HL-60 (cell line): Measurements from ENCODE around the gene TTC34.
A peak's percentile ranks its signal among the peaks of the same experiment; 100 is the strongest.

ENCODE experiments used
- DNase-seq, 2 experiments: peaks; one replicate each; pipeline ENCODE4 v3.0.0-alpha.2; 2010 to 2020; ENCODE audit warnings: low read depth in 1 of 2, low spot score in 1 of 2
- H3K27ac ChIP-seq: fragments of 250-450 bp; sonication (Bioruptor Pico); replicated peaks from 2 replicates; pipeline ENCODE4 v1.5.1; 2020; ENCODE audit warnings: mild to moderate bottlenecking, moderate library complexity
- H3K27me3 ChIP-seq: fragments of 250-450 bp; sonication (Bioruptor Pico); 2 replicates; pipeline ENCODE4 v1.5.1; 2021; ENCODE audit warnings: mild to moderate bottlenecking, moderate library complexity; ENCODE audit not compliant: insufficient read depth, poor library complexity, severe bottlenecking
- H3K4me3 ChIP-seq: replicated peaks from 2 replicates; pipeline ENCODE4 v1.5.1; 2011; ENCODE audit warnings: mild to moderate bottlenecking, control low read depth, low read length; ENCODE audit not compliant: insufficient read depth
- GABPA ChIP-seq: IDR thresholded peaks from 2 replicates; pipeline ENCODE4 v1.6.1; 2012; ENCODE audit warnings: low read depth
- POLR2AphosphoS5 ChIP-seq: IDR thresholded peaks from 2 replicates; pipeline ENCODE4 v1.6.1; 2012; ENCODE audit warnings: low read depth
- SPI1 ChIP-seq: IDR thresholded peaks from 2 replicates; pipeline ENCODE4 v1.6.1; 2012; ENCODE audit warnings: low read depth, mild to moderate bottlenecking, borderline replicate concordance
- TF ChIP-seq, protein P1 (sequence below): IDR thresholded peaks from one replicate; pipeline ENCODE4 v1.5.1; 2011; ENCODE audit warnings: low read length, control low read depth, inconsistent platforms; ENCODE audit not compliant: insufficient read depth
- TF ChIP-seq, protein P2 (sequence below): IDR thresholded peaks from 2 replicates; pipeline ENCODE4 v1.6.1; 2012; ENCODE audit warnings: low read depth; ENCODE audit not compliant: insufficient replicate concordance

Gene TTC34

DNA sequence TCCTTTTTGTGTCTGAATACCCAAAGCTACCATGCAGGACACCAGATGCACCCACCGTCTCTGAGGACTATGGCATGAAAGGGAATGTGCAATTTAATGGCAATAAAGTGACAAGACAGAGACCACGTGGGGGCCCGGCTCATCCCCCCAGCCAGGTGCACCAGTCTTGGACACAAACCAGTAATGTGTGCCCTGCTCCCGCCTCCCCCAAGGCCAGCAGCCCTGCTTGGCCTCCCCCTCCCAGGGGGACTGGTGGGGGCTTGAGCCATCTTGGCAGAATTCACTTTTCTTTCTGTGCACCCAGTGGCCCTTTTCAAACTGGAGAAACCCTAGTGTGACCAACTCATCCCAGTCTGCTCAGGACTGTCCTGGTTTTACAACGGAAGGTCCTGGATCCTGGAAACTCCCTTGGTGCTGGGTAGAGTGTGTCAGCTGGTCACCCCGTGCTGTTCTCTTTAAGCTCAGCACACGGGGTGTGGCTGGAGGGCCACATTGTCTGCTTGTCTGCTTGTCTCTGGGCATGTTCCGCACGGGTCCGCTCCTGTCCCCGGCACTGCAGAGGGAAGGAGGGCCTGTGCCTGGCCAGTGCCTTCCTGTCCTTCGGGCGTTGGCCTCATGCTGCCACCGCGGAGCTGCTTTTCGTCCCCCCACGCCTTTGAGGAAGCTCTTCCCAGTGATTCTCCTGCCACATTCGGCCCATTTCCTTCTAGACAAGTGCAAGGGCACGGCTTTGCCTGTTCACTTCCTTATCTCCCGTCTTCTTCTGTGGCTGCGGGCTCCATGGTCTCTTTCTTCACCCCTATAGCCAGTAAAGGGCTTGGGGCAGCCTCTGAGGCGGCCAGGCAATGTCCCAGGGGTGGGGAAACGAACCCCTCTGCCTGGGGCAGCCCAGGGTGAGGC is 45.8 kb upstream of the TTC34 start:
- no peak for DNase-seq
- TF ChIP-seq, protein P1, sequence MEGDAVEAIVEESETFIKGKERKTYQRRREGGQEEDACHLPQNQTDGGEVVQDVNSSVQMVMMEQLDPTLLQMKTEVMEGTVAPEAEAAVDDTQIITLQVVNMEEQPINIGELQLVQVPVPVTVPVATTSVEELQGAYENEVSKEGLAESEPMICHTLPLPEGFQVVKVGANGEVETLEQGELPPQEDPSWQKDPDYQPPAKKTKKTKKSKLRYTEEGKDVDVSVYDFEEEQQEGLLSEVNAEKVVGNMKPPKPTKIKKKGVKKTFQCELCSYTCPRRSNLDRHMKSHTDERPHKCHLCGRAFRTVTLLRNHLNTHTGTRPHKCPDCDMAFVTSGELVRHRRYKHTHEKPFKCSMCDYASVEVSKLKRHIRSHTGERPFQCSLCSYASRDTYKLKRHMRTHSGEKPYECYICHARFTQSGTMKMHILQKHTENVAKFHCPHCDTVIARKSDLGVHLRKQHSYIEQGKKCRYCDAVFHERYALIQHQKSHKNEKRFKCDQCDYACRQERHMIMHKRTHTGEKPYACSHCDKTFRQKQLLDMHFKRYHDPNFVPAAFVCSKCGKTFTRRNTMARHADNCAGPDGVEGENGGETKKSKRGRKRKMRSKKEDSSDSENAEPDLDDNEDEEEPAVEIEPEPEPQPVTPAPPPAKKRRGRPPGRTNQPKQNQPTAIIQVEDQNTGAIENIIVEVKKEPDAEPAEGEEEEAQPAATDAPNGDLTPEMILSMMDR: no peak
- no peak for TF ChIP-seq SPI1
- TF ChIP-seq, protein P2, sequence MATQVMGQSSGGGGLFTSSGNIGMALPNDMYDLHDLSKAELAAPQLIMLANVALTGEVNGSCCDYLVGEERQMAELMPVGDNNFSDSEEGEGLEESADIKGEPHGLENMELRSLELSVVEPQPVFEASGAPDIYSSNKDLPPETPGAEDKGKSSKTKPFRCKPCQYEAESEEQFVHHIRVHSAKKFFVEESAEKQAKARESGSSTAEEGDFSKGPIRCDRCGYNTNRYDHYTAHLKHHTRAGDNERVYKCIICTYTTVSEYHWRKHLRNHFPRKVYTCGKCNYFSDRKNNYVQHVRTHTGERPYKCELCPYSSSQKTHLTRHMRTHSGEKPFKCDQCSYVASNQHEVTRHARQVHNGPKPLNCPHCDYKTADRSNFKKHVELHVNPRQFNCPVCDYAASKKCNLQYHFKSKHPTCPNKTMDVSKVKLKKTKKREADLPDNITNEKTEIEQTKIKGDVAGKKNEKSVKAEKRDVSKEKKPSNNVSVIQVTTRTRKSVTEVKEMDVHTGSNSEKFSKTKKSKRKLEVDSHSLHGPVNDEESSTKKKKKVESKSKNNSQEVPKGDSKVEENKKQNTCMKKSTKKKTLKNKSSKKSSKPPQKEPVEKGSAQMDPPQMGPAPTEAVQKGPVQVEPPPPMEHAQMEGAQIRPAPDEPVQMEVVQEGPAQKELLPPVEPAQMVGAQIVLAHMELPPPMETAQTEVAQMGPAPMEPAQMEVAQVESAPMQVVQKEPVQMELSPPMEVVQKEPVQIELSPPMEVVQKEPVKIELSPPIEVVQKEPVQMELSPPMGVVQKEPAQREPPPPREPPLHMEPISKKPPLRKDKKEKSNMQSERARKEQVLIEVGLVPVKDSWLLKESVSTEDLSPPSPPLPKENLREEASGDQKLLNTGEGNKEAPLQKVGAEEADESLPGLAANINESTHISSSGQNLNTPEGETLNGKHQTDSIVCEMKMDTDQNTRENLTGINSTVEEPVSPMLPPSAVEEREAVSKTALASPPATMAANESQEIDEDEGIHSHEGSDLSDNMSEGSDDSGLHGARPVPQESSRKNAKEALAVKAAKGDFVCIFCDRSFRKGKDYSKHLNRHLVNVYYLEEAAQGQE: no peak
- TF ChIP-seq POLR2AphosphoS5: no peak
- Histone ChIP-seq H3K4me3 (no peak overlapping the region), H3K27ac (no peak overlapping the region), H3K27me3 (no peaks in the 10 kb centered on the region)

DNA sequence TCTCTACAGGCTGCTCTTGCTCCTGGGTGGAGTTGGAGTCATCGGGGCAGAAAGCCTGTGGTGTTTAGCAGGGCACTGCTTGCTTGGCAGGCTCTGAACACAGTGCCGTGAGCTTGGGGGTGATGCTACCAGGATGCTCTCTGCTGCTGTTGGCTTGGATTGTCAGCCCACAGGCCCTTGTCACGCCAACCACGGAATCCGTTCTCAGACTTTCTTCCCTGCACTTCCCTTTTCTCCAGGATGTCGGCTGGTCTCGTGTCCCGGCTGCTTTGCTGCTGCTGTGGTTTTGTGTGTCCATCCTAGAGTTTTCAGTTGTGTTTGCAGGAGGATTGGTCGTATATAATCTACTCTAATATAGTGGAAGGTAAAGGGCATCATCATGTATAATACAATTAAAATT is 44.4 kb upstream of the TTC34 start:
- Histone ChIP-seq H3K27me3 (no peaks in the 10 kb centered on the region), H3K27ac (no peak overlapping the region), H3K4me3 (no peak overlapping the region)
- peak; percentile 72 for TF ChIP-seq SPI1
- TF ChIP-seq, protein P2: no peak
- DNase-seq: peak in 1 of 2 experiments; percentile 37

DNA sequence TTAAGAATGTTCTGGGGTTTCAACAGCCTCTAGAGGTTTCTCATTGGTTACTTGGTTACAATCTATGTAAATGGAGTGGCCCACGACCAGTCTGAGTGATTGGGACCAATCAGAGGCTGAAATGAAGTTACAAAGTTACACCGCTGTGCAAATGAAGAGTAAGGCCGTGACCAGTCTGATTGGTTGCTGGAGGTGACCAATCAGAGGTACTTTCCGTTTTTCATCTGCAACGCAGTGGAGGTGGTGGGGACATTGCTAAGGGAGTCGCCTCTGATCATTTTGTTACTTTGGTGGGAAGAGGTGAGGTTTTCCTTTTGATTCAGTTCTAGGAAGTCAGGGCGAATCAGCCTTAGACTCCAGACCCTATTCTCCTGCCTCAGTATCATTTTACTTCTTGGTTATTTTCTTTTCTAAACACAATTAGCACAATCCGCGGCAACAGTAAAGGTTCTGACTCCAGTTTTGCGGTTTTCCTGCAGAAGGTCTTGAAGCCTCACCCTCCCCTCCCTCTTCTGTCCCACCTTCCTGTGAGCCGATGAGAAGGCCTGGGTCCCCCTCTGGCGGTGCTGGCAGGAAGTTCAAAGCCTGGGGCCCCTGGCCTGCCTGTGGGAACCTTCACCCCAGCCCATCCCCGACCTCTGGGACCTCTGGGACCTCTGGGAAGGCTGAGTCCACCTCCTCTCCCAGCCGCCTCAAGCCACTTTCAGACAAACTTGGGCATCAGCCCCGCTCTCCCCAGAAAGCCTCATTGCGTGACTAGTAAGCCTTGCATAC is 38.7 kb upstream of the TTC34 start:
- TF ChIP-seq, protein P2: no peak
- TF ChIP-seq SPI1 (no peak), POLR2AphosphoS5 (no peak)
- peaks cover 3% of the 10 kb centered on the region for H3K27me3 ChIP-seq
- DNase-seq: no peak
- H3K27ac ChIP-seq: no peak overlapping the region
- no peak overlapping the region for H3K4me3 ChIP-seq

DNA sequence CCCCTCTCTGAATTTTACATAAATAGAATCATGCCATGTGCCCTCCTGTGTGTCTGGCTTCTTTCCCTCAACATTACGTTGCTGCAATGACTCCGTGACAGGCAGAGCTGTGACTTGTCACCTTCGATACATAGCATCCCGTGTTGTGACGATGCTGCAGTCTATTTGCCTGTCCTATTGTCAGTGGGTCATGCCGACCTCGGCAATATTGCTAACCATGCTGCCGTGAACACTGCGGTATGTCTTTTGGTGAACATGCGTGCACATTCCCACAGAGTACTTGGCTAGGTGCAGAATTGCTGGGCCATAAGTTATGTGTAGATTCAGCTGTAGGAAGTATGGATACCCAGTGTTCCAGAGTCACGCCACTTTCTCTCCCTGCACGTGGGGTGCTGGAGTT is 36.3 kb upstream of the TTC34 start:
- Histone ChIP-seq H3K4me3 (no peak overlapping the region), H3K27me3 (peaks cover 3% of the 10 kb centered on the region), H3K27ac (no peak overlapping the region)
- TF ChIP-seq POLR2AphosphoS5: no peak
- TF ChIP-seq, protein P2: no peak
- TF ChIP-seq, protein P1: no peak
- no peak for TF ChIP-seq GABPA
- TF ChIP-seq SPI1: no peak
- DNase-seq: no peak
